ENCODE data around the gene TUBA1C.

GRCh38 chr12:49261721-49262120 is 3.2 kb upstream of the TUBA1C start:
- TF ChIP-seq CTCF (IDR thresholded peaks at IDR 0.05; ENCODE audit: poor library complexity, severe bottlenecking) (no peak), EZH2 (IDR thresholded peaks at IDR 0.05; ENCODE audit: borderline replicate concordance, insufficient read depth, low read length, poor library complexity, severe bottlenecking) (no peak)

Data from neural cell (in vitro differentiated cells).